HG03045 (cell line): ENCODE measurements around the gene CLDN14.

Source experiments
- ATAC-seq: cut with Tn5 transposase; IDR thresholded peaks from one replicate; pipeline ENCODE4 v1.9.1; 2021; ENCODE audit warnings: mild to moderate bottlenecking, moderate library complexity; ENCODE audit not compliant: unreplicated experiment

CLDN14 gene

GRCh38 chr21:36436829-36437744 lies 42.8 kb downstream of the CLDN14 start:
- no peak for ATAC-seq

- ATAC-seq = no peak
Measured at GRCh38 chr21:36434144-36434543, 45.8 kb downstream of the CLDN14 start.

- no peak for ATAC-seq
Measured at GRCh38 chr21:36433059-36433709, 46.7 kb downstream of the CLDN14 start.

- no peak for ATAC-seq
Measured at GRCh38 chr21:36431252-36431651, 48.7 kb downstream of the CLDN14 start.

- ATAC-seq = no peak
Measured at GRCh38 chr21:36430841-36431240, 49.1 kb downstream of the CLDN14 start.

GRCh38 chr21:36429947-36430546 lies 49.9 kb downstream of the CLDN14 start:
- ATAC-seq = peak; percentile 85

- ATAC-seq = no peak
Measured at GRCh38 chr21:36428761-36429432, 51.0 kb downstream of the CLDN14 start.

- no peak for ATAC-seq
Measured at GRCh38 chr21:36427502-36427901, 52.4 kb downstream of the CLDN14 start.

GRCh38 chr21:36425286-36425685 lies 54.6 kb downstream of the CLDN14 start:
- no peak for ATAC-seq

- ATAC-seq = no peak
Measured at GRCh38 chr21:36424592-36424991, 55.3 kb downstream of the CLDN14 start.

GRCh38 chr21:36423771-36424433 lies 56.0 kb downstream of the CLDN14 start:
- ATAC-seq = no peak

- ATAC-seq = no peak
Measured at GRCh38 chr21:36422279-36423098, 57.4 kb downstream of the CLDN14 start.

- no peak for ATAC-seq
Measured at GRCh38 chr21:36420571-36421339, 59.2 kb downstream of the CLDN14 start.

GRCh38 chr21:36419996-36420395 lies 59.9 kb downstream of the CLDN14 start:
- peak; percentile 57 for ATAC-seq

- ATAC-seq = no peak
Measured at GRCh38 chr21:36419241-36419640, 60.7 kb downstream of the CLDN14 start.

- no peak for ATAC-seq
Measured at GRCh38 chr21:36415375-36415774, 64.5 kb downstream of the CLDN14 start.

- no peak for ATAC-seq
Measured at GRCh38 chr21:36412916-36413315, 67.0 kb downstream of the CLDN14 start.

- ATAC-seq = no peak
Measured at GRCh38 chr21:36411301-36411700, 68.6 kb downstream of the CLDN14 start.
